ENCODE measurements around the gene IRF9. TPM values are rescaled to one million over a fixed set of nuclear protein-coding genes. Genes with fewer than 3 reads are reported as not detected.

The IRF9 gene
- total and polyA plus RNA-seq, 2 of the 13 experiments (the other 11 are each of a cell fraction or from before 2014, with no cell fraction given): 14.9 to 49.7 TPM

DNA sequence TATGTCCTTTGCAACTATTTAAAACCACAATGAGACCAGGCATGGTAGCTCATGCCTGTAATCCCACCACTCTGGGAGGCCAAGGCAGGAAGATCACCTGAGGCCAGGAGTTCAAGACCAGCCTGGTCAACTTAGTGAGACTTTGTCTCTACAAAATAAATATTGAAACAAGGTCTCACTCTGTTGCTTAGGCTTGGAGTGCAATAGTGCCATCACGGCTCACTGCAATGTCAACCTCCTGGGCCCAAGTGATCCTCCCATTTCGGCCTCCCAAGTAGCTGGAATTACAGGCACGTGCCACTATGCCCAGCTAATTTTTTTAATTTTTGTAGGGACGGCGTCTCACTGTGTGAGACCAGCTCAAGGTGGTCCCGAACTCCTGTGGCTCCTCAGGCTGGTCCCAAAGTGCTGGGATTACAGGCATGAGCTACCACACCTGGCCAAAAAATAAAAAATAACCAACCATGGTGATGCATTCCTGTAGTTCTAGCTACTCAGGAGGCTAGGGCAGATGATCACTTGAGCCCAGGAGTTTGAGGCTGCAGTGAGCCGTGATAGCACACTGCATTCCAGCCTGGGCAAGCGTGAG lies 31.6 kb upstream of the IRF9 start (continued):
- TF ChIP-seq ZNF574 (CRISPR knock-in tag; IDR thresholded peaks at IDR 0.05) (peak; percentile 37), NCOA1 (CRISPR knock-in tag; IDR thresholded peaks at IDR 0.05) (no peak), ZNF547 (CRISPR knock-in tag; IDR thresholded peaks at IDR 0.05) (no peak), HOXA3 (CRISPR knock-in tag; IDR thresholded peaks at IDR 0.05) (no peak), HNRNPH1 (optimal IDR thresholded peaks at IDR 0.05; ENCODE audit: low read depth, low read length) (no peak), ZNF224 (CRISPR knock-in tag; IDR thresholded peaks at IDR 0.05) (no peak), FOXO4 (CRISPR knock-in tag; conservative IDR thresholded peaks at IDR 0.05) (0 out of 2 replicates have a peak, but pooled peaks have one; percentile 7), ARNTL (CRISPR knock-in tag; IDR thresholded peaks at IDR 0.05) (no peak), ZNF737 (CRISPR knock-in tag; IDR thresholded peaks at IDR 0.05; ENCODE audit: borderline replicate concordance) (no peak), ZNF292 (CRISPR knock-in tag; IDR thresholded peaks at IDR 0.05; ENCODE audit: borderline replicate concordance, low read depth) (no peak), ZNF512 (CRISPR knock-in tag; IDR thresholded peaks at IDR 0.05) (no peak), YY1 (IDR thresholded peaks at IDR 0.05; ENCODE audit: insufficient read depth, insufficient replicate concordance, low read depth, low read length) (no peak), SIX1 (CRISPR knock-in tag; IDR thresholded peaks at IDR 0.05; ENCODE audit: borderline replicate concordance) (no peak), ZEB1 (IDR thresholded peaks at IDR 0.05; ENCODE audit: insufficient replicate concordance, low read depth) (no peak), ZNF335 (CRISPR knock-in tag; IDR thresholded peaks at IDR 0.05) (no peak), SOX13 (IDR thresholded peaks at IDR 0.05) (no peak), SOX13 (CRISPR knock-in tag; conservative IDR thresholded peaks at IDR 0.05 in 1 of 2, IDR thresholded peaks at IDR 0.05 in 1 of 2) (no peak), ZFYVE20 (CRISPR knock-in tag; IDR thresholded peaks at IDR 0.05; ENCODE audit: borderline replicate concordance, low read depth) (no peak), ZSCAN25 (CRISPR knock-in tag; IDR thresholded peaks at IDR 0.05) (0 out of 2 replicates have a peak, but pooled peaks have one; percentile 23), ZNF788 (CRISPR knock-in tag; IDR thresholded peaks at IDR 0.05; ENCODE audit: borderline replicate concordance) (no peak), MAFF (IDR thresholded peaks at IDR 0.05; ENCODE audit: low read depth, low read length) (no peak), ZNF367 (CRISPR knock-in tag; IDR thresholded peaks at IDR 0.05; ENCODE audit: borderline replicate concordance) (no peak), FLYWCH1 (CRISPR knock-in tag; IDR thresholded peaks at IDR 0.05) (peak; percentile 80; the same call in 1 of the 2 replicates)
- TF ChIP-seq, protein P1, sequence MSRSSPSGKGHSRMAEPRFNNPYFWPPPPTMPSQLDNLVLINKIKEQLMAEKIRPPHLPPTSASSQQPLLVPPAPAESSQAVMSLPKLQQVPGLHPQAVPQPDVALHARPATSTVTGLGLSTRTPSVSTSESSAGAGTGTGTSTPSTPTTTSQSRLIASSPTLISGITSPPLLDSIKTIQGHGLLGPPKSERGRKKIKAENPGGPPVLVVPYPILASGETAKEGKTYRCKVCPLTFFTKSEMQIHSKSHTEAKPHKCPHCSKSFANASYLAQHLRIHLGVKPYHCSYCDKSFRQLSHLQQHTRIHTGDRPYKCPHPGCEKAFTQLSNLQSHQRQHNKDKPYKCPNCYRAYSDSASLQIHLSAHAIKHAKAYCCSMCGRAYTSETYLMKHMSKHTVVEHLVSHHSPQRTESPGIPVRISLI (CRISPR knock-in tag; IDR thresholded peaks at IDR 0.05; ENCODE audit: borderline replicate concordance): no peak

All from HepG2 (cell line).